ENCODE results near the gene GRIK4.

GRIK4 gene

DNA sequence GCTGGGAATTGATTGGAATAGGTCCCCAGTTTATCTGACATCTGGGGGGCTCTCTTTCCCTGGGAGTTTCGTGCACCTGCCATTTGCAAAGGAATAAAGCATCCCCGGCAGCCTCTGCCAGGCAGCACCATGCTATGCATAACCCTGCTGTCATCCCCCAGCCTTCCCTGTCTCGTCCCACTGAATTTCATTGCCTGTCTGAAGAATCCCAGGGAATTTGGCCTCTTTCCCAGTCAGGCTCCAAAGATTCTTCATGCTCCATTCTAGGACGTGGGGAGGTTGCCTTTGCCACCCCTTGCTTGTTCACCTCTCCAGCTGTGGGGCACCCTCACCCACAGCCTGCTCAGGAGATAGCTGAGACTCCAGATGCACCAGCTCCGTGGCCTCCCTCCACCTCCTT, 317.3 kb downstream of the GRIK4 start:
- no peak for DNase-seq

DNA sequence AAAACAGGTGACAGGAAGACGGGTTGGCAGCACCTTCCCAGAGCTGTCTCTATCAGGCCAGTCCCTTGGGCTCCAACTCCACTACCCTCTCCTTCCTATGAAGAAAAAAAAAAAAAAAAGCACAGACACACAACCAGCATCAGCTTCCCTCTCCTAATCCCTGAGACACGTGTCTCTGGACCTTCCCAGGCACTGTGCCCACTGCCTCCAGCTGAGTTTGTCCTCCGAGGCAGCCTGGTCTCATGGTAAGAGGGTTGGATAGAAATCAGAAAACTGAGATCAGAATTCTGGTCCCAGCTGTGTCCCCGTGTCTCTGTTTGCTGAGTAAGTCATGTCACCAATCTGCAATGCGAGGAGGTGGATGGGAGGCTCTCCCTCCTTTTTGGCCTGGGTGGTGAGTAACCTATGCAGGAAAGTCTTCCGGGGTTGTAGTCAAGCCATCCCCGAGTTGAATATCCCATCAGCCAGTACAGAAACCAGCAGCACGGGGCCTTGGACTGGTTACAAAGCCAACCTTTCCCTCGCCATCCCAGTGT, 318.6 kb downstream of the GRIK4 start:
- DNase-seq: no peak

DNA sequence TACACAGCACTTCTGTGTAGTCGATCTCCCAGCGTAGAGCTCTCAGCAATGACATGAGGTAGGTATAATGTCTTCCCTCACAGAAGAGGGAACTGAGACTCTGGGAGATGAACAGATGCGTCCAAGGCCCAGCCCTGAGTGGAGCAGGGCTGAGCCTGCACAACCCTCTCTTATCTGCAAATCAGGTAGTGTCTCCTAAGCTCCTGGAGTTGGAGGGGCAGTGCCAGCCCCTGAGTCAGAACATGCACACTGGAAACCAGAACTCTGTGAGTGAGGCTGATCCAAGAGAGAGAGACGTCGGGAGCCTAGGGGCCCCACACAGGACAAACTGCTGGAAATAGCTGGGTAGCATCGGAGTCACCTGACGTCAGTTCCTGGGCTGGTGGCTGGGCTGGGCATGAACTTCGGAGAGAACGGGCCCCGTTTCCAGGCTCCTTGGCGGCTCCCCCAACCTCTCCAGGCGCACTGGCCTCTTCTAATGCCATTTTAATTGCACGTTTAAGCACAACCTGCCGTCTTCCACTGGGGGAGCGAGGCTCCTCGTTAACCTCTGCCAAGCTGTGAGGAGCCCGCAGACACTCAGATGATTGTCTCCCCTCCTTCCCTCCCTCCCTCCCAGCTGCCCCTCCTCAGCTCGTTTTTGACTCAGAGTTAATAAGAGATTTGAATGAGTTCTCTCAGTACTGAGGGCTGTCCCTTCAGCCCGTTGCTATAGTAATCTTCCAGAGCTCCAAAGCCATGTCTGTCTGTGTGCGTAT, 321.1 kb downstream of the GRIK4 start:
- DNase-seq: no peak

DNA sequence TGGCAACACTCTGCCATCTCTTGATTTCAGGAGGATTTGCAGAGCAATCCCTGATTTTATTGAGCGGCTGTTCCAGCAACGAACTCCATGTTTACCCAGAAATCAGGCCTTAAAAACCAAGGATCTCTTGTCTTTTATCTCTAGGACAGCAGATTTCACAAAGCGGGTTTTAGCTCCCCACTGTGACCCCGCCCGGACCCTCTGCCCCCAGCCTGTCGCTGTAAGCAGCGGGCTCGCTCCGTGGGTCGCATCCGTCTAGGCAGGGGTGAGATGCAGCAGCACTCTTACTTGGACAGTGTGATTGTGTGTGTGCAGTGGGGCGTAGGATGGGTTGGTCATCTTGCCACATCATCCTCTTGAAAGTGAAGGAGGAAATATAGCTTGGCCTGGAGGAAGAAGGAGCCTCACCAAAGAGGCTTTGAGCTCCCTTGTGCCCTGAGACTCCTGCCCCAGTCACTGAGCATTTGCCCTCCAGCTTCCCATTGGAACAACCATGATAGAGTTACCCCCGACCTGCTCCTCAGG, 323.2 kb downstream of the GRIK4 start:
- DNase-seq: no peak

DNA sequence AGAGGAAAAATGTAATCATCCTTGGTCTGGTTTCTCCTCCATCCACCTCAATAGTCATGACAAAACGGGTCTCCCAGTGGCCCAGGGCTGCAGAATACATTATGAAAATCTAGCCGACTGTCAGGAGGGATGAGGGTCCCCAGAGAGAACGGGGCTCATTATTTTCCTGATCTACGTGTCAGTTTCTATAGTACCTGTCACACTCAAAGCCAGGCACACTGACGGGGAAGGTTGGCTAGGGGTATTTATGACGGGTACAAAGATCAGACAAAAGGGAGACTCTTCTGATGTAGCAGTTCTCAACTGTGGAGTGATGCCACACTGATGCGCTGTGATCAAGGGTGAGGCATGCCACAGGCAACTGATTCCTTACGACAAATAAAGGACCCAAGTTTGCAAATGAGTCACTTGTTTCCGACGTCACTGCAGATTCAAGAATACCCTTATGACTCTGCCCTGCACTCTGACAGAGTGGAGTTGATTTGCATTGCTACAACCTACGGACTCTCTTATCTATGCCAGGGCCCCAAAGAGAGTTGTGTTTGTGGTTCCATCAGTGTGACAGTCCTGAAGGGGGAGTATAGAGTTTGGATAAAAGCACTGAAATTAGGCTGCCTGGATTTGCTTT, 324.2 kb downstream of the GRIK4 start:
- no peak for DNase-seq

DNA sequence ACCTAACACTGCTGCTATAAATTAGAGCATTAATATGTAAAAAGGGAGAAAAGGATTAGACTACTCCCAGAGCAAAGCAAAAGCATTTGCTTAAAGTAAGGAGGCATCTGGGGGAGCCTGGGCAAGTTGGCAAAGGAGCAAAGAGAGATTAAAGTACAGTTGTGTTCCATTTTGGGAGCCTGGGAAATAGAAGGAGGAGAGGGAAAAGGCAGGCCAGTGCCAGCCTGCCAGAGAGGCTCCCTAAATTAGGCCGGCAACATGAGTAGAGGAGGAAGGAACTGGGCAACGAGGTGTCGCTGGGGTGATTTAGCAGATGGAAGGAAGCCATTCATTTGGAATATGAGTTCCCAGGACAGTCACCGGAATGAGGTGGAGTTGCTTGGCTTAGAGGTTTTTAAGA, 326.1 kb downstream of the GRIK4 start:
- DNase-seq: no peak

DNA sequence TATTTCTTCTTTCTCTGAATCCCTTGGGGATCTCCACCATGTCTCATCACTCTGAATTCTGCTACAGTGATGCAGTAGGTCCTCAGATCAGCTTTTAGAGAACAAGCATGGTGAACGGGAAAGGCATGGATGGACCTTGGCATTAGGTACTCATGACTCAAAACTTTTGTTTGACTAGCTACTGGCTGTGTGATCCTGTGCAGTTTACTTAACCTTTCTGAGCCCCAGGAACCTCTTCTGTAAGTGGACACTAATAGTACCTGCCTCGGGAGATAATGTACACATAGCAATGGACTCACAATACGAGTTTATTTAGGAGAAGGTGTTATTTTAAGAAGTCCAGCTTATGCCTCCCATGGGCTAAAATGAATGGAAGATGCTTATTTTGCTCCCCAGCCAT, 327.7 kb downstream of the GRIK4 start:
- DNase-seq: no peak

DNA sequence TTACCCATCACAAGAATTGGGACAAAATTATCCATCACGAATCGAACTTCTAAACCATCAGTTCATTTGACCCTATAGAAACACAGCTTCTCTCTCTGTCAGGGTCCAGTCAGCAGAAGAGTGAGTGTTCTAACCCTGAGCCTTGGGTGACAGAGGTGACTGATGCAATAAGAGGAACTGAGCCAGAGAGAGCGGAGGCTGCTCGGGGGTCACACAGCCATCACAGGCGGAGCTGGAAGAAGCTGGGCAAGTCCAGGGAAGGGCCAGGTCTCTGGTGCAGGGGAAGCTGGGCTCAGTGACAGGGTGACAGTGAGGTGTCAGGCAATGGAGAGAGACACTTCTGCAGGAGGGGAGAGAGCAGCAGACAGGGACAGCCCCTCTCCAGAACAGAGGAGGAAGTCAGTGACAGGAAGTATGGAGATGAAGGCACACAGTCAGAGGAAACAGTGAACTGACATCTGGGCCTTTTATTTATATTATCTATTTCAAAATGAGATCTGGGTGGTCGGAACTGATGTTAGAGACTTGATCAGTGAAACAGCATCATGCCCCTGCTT, 328.4 kb downstream of the GRIK4 start:
- DNase-seq: no peak

DNA sequence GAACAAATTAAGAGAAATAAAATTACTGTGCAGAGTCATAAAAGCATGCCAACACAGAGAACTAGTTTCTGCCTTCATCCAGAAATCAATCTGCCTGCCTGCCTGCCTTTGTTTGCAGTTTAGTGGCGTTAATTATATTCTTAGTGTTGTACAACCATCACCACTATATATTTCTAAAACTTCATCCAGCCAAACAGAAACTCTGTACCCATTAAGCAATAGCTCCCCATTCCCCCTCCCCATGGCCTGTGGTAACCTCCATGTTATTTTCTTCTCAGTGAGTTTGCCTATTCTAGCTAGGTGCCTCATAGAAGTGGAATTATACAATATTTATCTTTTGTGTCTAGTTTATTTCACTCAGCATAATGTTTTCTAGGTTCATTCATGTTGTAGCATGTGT, 329.1 kb downstream of the GRIK4 start:
- no peak for DNase-seq

DNA sequence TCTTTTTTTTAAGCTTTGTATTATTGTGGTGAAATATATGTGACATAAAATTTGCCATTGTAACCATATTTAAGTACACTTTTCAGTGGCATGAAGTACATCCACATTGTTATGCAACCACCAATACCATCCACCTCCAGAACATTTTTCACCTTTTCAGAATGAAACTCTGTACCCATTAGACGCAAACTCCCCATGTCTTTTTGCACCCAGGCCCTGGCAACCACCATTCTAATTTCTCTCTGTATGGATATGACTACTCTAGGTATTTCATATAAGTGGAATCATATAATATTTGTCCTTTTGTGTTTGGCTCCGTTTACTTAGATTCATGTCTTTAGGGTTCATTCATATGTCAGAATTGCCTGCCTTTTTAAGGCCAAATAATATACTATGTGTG, 329.5 kb downstream of the GRIK4 start:
- no peak for DNase-seq

DNA sequence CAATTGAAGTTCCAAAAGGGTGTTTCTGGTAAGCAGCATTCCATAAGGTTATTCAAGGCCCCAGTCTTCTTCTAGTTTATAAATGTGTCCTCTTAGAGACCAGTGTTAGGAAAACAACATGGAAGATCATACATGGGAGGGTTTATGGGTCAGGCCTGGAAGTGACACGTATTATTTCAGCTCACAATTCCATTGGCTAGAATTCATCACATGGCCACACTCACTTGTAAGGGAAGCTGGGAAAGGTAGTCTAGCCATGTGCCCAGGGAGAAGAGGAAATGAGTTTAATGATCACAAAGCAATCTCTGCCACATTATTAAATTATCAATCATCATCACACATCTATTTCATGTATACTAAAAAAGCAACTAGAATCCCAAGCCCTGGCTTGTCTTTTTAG, 330.6 kb downstream of the GRIK4 start:
- no peak for DNase-seq

DNA sequence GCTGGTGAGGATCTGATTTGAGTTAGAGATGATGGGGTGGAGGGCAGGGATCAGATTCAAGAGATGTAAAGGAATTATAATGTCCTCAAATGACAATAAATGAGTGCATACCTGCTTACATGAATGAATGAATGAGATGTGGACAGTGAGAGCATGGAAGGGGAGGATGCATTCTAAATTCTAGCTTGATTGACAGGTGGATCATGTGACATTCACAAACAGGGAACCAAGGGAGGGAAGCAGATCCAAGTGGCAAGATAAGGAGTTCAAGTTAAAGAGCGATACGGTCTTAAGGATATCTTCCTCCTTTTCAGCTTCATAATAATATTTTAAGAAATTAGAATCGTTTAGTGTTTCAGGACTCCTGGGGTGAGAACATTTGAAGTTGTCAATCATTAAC, 341.9 kb downstream of the GRIK4 start:
- no peak for DNase-seq

DNA sequence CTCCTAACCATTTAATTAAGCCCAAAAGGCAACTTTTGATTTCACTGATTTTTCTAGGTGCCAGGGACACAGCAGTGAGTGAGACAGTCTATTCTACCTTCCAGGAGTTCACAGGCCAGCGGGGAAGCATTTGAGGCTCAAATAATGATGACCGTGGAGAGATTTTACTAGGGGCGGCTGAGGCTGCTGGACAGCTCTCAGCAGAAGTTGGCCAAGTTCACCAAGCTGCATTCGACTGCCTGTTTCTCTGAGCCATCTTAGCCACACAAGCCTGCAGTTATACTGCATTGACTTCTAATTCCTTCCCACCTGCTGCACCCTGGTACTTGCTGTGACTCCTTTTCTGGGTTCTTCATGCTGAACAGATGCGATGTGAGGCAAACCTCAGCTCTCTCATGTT, 343.4 kb downstream of the GRIK4 start:
- no peak for DNase-seq

DNA sequence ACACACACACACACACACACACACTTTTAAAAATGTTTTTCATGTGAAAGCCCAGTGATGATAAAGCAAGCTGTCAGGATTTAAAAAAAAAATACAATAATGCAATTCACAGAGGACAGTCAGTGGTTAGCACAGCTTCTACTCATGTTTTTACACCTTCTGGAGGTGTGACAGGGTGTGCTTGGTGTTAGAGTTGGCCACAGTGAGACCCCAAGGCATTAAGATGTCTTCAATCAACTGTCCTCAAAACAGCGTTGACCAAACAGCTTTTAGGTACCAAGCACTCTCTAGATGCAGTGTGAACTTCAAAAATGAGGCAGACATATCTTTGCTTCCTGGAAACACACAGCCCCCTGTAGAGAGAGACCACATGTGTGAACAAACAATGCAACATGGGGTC, 346.0 kb downstream of the GRIK4 start:
- DNase-seq: no peak

DNA sequence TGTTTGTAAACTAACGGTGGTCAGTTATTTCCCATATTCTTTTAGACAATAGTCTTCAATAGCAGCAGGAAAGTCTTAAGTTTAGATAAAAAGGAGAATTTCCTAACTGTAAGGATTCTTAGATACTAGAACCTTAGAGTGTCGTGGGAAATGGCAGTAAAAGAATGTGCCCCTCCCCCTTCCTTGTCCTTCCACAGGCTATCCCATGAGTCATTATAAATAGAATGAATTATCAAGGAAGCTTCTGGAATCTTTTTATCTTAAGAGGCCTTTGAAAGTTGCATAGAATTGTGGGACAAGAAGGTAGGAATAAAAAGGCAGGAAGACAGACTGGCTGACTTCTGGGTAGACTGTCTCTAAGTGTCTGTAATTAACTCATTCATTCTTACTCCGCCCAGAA, 347.2 kb downstream of the GRIK4 start:
- DNase-seq: no peak

DNA sequence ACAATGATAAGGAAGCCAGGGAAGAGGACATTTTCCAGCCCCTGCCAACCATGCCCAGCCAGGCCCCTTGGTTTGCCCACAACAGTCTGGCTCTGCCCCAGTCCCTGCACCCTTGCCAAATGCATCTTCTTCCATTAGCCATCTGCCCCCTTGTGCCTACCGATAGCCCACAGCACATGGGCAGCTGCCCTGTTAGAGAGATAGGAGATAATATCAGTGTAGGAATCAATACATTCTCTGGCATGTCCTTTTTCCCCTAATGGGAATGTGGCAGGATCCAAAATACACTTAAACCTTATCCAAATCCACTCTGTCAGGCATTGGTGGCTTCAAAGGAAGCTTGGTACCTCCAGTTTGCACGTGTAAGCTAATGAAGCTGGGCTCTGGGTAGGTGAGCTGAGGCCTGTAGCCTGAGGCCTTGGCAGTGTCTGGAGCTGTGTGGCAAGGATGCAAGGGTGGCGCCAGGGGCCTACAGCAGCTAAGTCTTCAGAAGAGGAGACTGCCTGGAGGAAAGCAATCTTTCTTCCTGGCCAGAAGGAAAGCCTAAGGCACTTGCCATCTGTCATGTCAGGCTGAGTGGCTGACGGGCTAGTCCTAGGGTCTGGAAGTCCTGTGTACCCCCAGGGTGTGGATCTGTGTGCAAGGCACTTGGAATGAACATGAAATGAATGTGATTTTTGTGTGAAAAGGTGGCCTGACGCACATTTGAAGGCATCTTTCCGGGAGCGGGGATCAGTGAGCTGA, 348.2 kb downstream of the GRIK4 start:
- no peak for DNase-seq

DNA sequence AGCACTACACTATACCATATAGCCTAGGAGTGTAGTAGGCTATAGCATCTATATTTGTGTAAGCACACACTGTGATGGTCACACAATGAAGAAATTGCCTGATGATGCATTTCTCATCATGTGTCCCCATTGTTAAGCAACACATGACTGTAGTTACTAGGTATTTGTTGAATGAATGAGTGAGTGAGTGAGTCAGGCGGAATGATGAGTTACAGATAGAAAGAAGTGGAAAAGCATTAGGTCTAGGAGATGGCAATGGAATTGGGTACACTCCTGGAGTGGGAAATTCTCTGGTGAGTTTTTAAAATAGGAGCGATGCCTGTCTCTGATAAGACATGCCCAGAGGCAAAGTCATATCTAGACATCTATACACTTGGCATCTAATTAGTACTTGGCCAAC, 351.8 kb downstream of the GRIK4 start:
- DNase-seq: no peak

DNA sequence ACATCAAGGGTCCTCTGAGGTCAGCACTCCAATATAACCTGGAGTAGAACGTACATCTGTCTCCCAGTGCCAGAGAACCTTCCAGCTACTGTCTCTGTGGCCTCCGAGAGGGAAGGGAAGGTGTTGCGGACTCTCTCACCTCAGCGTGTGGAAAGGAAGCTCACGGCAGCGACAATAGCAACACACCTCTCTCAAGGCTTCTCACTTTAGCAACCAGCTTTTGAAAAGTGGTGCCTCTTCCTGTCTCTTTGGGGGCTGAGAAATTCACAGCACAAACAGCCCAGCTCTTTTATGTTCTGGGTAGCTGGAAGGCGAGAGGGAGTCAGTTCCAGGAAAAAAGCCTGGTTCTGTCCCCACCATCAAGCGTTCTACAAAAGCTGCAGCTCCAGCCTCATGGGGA, 355.5 kb downstream of the GRIK4 start:
- DNase-seq: no peak

DNA sequence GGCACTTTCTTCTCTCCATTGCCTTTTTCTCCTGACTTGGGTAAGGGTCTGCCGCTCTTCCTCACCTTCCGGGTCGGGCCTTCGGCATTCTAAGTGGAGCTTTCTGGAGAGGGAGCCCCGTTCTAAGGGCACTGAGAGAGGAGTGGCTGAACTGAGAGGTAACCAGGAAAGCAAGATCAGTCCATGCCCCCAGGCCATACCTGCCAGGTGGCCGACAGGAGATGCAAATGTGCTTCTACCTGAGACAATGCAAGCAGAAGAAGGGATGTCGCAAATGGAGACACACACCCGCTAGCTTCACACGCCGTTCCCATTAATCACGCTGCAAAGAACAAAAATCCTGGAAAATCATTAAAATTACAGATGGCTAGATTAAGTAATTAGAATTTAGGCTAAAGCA, 356.0 kb downstream of the GRIK4 start:
- no peak for DNase-seq

DNA sequence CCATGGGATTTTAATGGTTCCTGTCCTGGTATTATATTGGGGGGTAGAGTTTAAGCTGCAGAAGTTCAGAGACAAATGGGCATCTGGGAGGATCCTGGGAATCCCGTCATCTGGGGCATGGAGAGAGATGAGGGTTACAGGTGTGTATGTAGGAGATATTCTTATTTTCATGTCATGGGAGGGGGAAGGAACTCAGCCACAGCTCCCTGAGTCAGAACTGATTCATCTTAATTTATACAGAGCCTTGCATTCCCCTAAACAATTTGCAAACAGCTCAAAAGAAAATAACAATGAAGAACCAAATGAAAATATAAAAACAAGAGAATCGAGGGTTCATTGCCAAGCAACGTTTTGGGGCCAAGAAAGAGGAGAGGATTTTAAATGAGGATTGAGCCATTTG, 356.4 kb downstream of the GRIK4 start:
- no peak for DNase-seq

DNA sequence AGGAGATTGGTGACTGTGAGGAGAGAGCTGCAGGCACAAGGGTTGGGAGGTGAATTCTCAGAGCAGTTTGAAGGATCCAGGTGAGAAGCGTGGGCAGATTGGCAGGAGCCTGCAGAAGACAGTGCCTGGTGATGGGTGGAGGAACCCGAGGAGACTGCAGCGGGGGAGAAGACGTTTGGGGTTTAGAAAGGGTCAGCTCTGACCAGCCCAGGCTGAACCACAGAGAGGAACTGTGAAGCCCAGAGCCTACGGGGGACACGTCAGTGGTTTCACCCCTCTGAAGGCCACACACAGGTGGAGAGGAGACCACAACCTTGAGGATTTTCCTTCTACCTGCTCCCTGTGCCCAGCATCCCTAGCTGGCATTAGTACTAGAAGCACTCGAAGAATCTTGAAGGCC, 357.5 kb downstream of the GRIK4 start:
- DNase-seq: no peak

DNA sequence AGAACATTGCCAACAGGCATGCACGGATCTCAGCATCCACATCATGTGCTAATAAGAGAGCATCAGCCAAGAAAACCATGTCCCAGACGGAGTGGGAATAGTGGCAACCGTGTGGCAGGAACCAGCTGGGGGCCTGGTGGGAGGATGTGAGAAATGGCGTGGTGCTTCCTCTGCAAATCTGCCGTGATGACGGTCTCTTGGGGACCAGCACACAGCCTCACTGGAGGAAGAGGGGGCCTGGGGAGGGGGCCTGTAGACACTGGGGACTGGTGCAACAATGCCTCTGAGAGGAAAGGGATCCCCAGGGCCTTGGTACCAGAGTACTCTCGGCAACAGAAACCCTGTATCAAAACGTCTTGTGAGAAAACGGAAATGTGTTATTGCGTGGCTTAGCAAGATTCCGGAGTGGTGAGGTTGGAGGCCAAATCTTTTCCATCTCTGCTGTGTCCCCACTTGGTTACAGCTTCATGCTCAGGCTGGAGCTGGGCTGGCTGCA, 358.0 kb downstream of the GRIK4 start:
- no peak for DNase-seq

DNA sequence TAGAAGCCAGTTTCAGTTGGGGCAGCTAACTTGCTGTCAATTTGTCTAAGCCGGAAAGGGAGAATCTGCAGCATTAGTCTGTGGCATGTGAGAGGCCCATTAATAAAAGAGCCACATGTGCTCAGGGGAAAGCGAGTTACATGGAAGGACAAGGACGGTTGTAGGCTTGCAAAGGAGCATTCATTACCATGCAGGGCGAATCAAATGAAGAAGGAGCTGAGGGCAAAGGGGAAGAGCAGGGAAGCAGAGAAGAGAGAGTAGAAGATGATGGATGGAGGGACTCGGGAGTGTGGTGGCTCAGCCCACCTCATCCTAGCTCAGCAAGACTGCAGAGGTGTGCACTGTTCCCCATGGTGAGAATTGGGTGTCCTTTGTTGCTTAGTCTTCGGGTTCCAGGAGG, 359.6 kb downstream of the GRIK4 start:
- no peak for DNase-seq

Data from NCI-H2029 (cell line).